Fibroblast of lung (primary cell): ENCODE results near the gene ZBTB1.

ENCODE experiments used
- EZH2 ChIP-seq: IDR thresholded peaks from 2 replicates; pipeline ENCODE4 v1.5.1; 2012; ENCODE audit warnings: low read length, control low read depth, mild to moderate bottlenecking; ENCODE audit errors: missing control alignments
- TF ChIP-seq, protein P1 (sequence below), 2 donors: IDR thresholded peaks in 1 of 2; conservative IDR thresholded peaks in 1 of 2; 1 replicate in 1 of 2; 2 replicates in 1 of 2; pipeline ENCODE4 v1.5.1; 2011 to 2012; ENCODE audit warnings: low read length in 2 of 2, control low read depth in 1 of 2, inconsistent platforms in 1 of 2, low read depth in 1 of 2, mild to moderate bottlenecking in 1 of 2

DNA sequence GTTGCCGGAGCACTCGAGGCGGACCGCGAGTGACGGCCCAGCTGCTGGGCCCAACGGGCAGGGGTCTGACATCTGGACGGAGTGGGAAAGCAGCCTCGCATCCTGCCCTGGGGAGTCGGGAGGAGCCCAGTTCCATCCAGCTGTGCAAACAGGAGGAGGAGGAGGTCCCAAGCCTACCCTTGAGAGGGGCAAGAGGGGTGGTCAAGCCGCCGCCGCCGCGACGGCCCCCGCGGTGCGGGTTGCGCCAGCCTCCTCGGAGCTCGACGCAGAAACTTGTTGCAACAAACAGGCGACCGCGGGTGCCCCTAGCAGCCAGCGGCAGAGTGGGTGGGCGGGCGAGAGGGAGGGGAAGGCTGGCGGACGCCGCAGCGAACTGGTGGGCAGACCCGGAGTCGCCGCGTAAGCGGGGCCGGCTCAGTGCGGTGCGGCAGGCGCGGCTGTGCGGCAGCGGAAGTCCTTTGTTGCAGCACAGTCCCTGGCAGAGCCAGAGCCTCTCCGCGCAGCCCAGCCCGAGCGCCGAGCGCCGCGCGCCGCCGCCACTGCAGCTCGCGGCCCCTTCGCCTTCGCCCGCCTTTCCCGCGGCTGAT, at the start of gene ZBTB1:
- TF ChIP-seq, protein P1, sequence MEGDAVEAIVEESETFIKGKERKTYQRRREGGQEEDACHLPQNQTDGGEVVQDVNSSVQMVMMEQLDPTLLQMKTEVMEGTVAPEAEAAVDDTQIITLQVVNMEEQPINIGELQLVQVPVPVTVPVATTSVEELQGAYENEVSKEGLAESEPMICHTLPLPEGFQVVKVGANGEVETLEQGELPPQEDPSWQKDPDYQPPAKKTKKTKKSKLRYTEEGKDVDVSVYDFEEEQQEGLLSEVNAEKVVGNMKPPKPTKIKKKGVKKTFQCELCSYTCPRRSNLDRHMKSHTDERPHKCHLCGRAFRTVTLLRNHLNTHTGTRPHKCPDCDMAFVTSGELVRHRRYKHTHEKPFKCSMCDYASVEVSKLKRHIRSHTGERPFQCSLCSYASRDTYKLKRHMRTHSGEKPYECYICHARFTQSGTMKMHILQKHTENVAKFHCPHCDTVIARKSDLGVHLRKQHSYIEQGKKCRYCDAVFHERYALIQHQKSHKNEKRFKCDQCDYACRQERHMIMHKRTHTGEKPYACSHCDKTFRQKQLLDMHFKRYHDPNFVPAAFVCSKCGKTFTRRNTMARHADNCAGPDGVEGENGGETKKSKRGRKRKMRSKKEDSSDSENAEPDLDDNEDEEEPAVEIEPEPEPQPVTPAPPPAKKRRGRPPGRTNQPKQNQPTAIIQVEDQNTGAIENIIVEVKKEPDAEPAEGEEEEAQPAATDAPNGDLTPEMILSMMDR (conservative IDR thresholded peaks at IDR 0.05 in 1 of 2, IDR thresholded peaks at IDR 0.05 in 1 of 2; ENCODE audit: low read depth in 1 of 2, low read length in 2 of 2) = no peak
- TF ChIP-seq EZH2 = no peak
